Sigmoid colon (tissue), 4 donors: ENCODE measurements around the gene C1D.

Source experiments
- EP300 ChIP-seq, 4 donors: sonication (generic); formaldehyde crosslinking; IDR thresholded peaks; one replicate each; pipeline ENCODE4 v1.6.1; 2017; ENCODE audit warnings: antibody characterized with exemption in 4 of 4
- POLR2A ChIP-seq, 2 donors: fragments of 450-650 bp; IDR thresholded peaks; one replicate each; pipeline ENCODE4 v1.6.1; 2016; ENCODE audit warnings: antibody characterized with exemption in 2 of 2, mild to moderate bottlenecking in 2 of 2, moderate library complexity in 2 of 2
- POLR2AphosphoS5 ChIP-seq, 4 donors: sonication (generic); formaldehyde crosslinking; IDR thresholded peaks; one replicate each; pipeline ENCODE4 v1.6.1; 2017; ENCODE audit warnings: antibody characterized with exemption in 4 of 4
- TF ChIP-seq, protein P1 (sequence below), 4 experiments: fragments of 450-650 bp in 3 of 4; fragments of 200-600 bp in 1 of 4; IDR thresholded peaks; one replicate each; pipeline ENCODE4 v1.5.1; 2016 to 2019; ENCODE audit warnings: antibody characterized with exemption in 4 of 4, mild to moderate bottlenecking in 3 of 4, moderate library complexity in 2 of 4

DNA sequence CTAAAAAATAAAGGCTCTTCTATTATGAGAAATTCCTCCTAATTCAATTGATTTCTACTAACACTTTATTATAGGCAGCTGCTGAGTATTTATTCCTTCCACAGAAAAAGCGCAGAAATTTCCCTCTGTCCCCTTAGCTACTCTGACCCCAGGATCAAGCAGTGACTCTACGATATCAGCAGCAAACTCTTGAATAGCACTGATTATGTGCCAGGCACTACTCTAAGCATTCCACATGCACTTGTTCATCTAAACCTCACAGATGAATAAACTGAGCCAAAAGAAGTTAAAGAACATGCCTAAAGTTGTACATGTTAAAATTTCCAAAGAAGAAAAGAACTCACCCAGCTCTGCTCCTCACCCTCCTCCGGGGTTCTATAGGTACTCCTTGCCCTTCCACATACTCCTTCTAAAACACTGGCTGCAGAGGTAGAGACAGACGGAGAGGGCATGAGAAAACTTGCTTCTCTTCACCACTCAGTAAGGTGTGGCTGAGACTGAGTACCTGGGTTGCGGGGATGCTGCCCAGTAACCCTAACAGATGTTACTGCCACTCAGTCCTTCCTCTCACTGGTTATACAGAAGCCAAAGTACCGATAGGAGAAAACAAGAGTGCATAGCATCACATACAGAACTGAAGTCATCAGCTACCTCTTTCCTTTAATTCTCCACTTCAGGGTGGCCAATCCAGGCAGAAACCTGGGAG lies 9.9 kb downstream of the C1D start:
- TF ChIP-seq, protein P1, sequence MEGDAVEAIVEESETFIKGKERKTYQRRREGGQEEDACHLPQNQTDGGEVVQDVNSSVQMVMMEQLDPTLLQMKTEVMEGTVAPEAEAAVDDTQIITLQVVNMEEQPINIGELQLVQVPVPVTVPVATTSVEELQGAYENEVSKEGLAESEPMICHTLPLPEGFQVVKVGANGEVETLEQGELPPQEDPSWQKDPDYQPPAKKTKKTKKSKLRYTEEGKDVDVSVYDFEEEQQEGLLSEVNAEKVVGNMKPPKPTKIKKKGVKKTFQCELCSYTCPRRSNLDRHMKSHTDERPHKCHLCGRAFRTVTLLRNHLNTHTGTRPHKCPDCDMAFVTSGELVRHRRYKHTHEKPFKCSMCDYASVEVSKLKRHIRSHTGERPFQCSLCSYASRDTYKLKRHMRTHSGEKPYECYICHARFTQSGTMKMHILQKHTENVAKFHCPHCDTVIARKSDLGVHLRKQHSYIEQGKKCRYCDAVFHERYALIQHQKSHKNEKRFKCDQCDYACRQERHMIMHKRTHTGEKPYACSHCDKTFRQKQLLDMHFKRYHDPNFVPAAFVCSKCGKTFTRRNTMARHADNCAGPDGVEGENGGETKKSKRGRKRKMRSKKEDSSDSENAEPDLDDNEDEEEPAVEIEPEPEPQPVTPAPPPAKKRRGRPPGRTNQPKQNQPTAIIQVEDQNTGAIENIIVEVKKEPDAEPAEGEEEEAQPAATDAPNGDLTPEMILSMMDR (IDR thresholded peaks at IDR 0.05), result no peak
- TF ChIP-seq EP300 (IDR thresholded peaks at IDR 0.05), result no peak
- TF ChIP-seq POLR2AphosphoS5 (IDR thresholded peaks at IDR 0.05), result no peak
- TF ChIP-seq POLR2A (IDR thresholded peaks at IDR 0.05), result no peak
